DND-41 (cell line): ENCODE data around the gene SLC17A9.

ENCODE experiments used
- EZH2 ChIP-seq: IDR thresholded peaks from 3 replicates; pipeline ENCODE4 v1.6.1; 2012; ENCODE audit warnings: borderline replicate concordance, low read depth, mild to moderate bottlenecking, moderate library complexity, low read length, inconsistent platforms; ENCODE audit not compliant: severe bottlenecking
- TF ChIP-seq, protein P1 (sequence below): IDR thresholded peaks from 2 replicates; pipeline ENCODE4 v1.5.1; 2012; ENCODE audit warnings: borderline replicate concordance, low read length, moderate library complexity, mild to moderate bottlenecking; ENCODE audit not compliant: poor library complexity, severe bottlenecking; ENCODE audit errors: extremely low read depth

DNA sequence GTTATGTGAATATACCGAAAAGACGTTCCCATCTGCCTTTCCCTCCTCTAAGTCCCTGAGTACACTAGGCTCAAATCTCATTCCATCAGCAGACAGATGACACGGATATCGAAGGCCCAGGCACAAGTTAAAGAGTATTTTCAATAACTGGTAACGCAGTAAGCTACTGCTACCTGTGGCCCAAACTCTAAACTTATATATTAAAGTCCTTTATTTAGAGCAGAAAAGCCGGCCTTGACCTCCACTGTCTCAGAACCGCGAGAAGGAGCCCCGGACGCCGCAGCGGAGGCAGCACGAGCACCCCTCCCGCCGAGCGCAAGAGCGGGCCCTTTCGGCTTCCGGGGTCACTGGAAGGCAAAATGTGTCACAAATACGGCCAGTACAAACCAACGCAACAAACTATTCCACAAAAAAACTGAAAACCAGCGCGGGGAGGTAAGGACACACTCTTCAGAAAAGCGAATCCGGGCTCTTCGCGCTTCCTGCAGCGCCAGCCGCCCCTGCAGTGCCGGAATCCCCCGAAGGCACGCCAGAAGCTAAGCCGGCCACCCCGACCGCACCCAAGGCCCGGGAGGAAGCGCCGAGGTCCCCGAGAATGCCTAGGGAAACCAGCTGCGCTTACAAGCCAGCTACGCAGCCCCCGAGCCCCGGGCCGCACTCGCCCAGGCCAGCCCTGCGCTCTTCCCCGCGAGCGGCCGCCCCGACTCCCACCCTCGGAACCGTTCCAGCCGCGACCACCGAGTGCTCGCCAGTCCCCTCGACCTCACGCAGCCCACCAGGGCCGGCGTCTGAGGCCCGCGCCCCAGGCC lies 26.9 kb upstream of the SLC17A9 start:
- TF ChIP-seq, protein P1, sequence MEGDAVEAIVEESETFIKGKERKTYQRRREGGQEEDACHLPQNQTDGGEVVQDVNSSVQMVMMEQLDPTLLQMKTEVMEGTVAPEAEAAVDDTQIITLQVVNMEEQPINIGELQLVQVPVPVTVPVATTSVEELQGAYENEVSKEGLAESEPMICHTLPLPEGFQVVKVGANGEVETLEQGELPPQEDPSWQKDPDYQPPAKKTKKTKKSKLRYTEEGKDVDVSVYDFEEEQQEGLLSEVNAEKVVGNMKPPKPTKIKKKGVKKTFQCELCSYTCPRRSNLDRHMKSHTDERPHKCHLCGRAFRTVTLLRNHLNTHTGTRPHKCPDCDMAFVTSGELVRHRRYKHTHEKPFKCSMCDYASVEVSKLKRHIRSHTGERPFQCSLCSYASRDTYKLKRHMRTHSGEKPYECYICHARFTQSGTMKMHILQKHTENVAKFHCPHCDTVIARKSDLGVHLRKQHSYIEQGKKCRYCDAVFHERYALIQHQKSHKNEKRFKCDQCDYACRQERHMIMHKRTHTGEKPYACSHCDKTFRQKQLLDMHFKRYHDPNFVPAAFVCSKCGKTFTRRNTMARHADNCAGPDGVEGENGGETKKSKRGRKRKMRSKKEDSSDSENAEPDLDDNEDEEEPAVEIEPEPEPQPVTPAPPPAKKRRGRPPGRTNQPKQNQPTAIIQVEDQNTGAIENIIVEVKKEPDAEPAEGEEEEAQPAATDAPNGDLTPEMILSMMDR, result no peak
- TF ChIP-seq EZH2, result no peak
